Right lobe of liver (tissue), 4 donors: ENCODE results near the gene MGAT4C.

Experiments used
- CTCF ChIP-seq, 4 donors: fragments of 200-600 bp in 3 of 4; fragments of 450-650 bp in 1 of 4; IDR thresholded peaks; one replicate each; pipeline versions ENCODE4 v1.5.1 to v1.8.0; 2016 to 2022; ENCODE audit warnings: antibody characterized with exemption in 4 of 4, mild to moderate bottlenecking in 2 of 4
- POLR2A ChIP-seq: fragments of 450-650 bp; IDR thresholded peaks from one replicate; pipeline ENCODE4 v1.6.1; 2017; ENCODE audit warnings: antibody characterized with exemption, mild to moderate bottlenecking
- donor health status: DM: no; HTN: no; CAD: no.
- donor health status: DM: no; HTN: no; CAD: no.
- donor health status: DM: no; HTN: yes; CAD: no.

DNA sequence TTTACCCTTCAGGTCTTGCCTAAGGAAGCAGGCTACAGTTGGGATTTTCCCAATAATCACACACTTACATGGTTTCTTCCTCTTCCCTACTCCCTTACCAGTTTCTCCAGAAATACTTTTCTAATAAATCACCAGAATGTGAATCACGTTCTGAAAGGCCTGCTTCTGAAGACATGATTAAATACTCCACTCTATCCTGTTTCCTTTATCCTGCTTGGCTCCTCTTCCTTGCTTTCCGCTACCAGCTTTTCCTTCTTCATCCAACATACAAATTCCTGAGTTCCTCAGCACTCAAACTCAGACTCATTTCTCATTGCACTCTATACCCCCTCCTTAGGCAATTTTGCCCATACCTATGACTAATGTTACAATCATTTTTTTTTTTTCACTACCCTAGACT is 118.3 kb downstream of the MGAT4C start:
- no peak for TF ChIP-seq CTCF (IDR thresholded peaks at IDR 0.05)
- TF ChIP-seq POLR2A, result no peak
